ENCODE results near the gene CDKAL1. TPM values are rescaled to one million over a fixed set of nuclear protein-coding genes. Genes with fewer than 3 reads are reported as not detected.
A peak's percentile ranks its signal among the peaks of the same experiment; 100 is the strongest.

Gene CDKAL1
- total and polyA plus RNA-seq, 9 of the 15 experiments (the other 6 are each of a cell fraction or from before 2014, with no cell fraction given) = 11.2 to 36.3 (median 20.1) TPM

- Histone ChIP-seq H3K9me3 (replicated peaks; ENCODE audit: control insufficient read depth, insufficient read depth, low read depth, low read length) (no peaks in the 10 kb centered on the region), H3K27me3 (ENCODE audit: control insufficient read depth in 2 of 2, insufficient read depth in 2 of 2, low read length in 2 of 2) (no peaks in the 10 kb centered on the region), H3K9ac (ENCODE audit: insufficient read depth in 1 of 2, low read depth in 2 of 2, low read length in 2 of 2) (no peak overlapping the region), H3K4me2 (ENCODE audit: insufficient read depth, low read length) (no peak overlapping the region), H3K9me1 (ENCODE audit: control insufficient read depth, insufficient read depth, low read length) (no peaks in the 10 kb centered on the region), H2AFZ (ENCODE audit: low read depth, low read length) (no peak overlapping the region), H3K4me3 (no peak overlapping the region), H3K27ac (ENCODE audit: extremely low read depth, low read depth, low read length) (no peak overlapping the region), H3K79me2 (ENCODE audit: control insufficient read depth, insufficient read depth, low read length) (no peaks in the 10 kb centered on the region), H4K20me1 (replicated peaks; ENCODE audit: control insufficient read depth, insufficient read depth, low read length) (0 out of 2 replicates have a peak, but pooled peaks cover 5% of the 10 kb centered on the region), H3K4me1 (replicated peaks in 1 of 2; ENCODE audit: control insufficient read depth in 2 of 2, insufficient read depth in 2 of 2, low read length in 2 of 2) (peaks cover 6 to 17% of the 10 kb centered on the region in 2 experiments; a peak in 4 of 5 replicates), H3K36me3 (ENCODE audit: control insufficient read depth, insufficient read depth, low read length) (no peaks in the 10 kb centered on the region)
- DNase-seq (ENCODE audit: extremely low read depth in 1 of 4, low spot score in 3 of 4) = no peak
- peak; percentile 42 for FAIRE-seq
- 74% methylated on average over 7 of the region's 7 CpGs for WGBS (ENCODE audit: insufficient coverage, low coverage, missing lambda C conversion rate)
- ChIA-PET POLR2A (interaction anchor here (1.7 kb wide), 1 partner anchor 11 kb away, joined by 6 read pairs; no protein-coding TSS in a partner anchor), CTCF (ENCODE audit: low intra/inter-chr PET ratio) (no interaction called here)
- intact Hi-C loops (cut with micrococcal nuclease) = no loop called here
- no TSS peak for BruUV-seq (replicated peaks)
- TF ChIP-seq RERE (CRISPR knock-in tag; IDR thresholded peaks at IDR 0.05; ENCODE audit: borderline replicate concordance) (no peak), ZBTB40 (IDR thresholded peaks at IDR 0.05) (peak; percentile 56), ZBTB40 (CRISPR knock-in tag; IDR thresholded peaks at IDR 0.05) (no peak)
- in situ Hi-C loops (cut with MboI) = no loop called here
- no peak for ATAC-seq
These were observed 565.4 kb downstream of the CDKAL1 start for GRCh38 chr6:21099338-21100314.

Measured in K562 (cell line).